ENCODE measurements around the gene POLA1. TPM values are rescaled to one million over a fixed set of nuclear protein-coding genes. Genes with fewer than 3 reads are reported as not detected.

Gene POLA1
- total and polyA plus RNA-seq, 2 of the 4 experiments (the other 2 are of a cell fraction) = 4.0 to 15.1 TPM

GRCh38 chrX:24928114-24928513 is 234.4 kb downstream of the POLA1 start:
- Histone ChIP-seq H3K14ac (replicated peaks; ENCODE audit: low read depth, low read length) (no peak overlapping the region), H2BK20ac (ENCODE audit: low read depth, low read length) (no peak overlapping the region), H3K56ac (ENCODE audit: extremely low read depth, insufficient read depth, low read length) (no peak overlapping the region), H3K4me1 (ENCODE audit: control insufficient read depth, insufficient read depth, low read length) (no peaks in the 10 kb centered on the region), H3K9ac (ENCODE audit: low read depth, low read length) (no peak overlapping the region), H2AK5ac (ENCODE audit: low read depth, low read length) (no peak overlapping the region), H3K18ac (ENCODE audit: low read depth, low read length) (no peak overlapping the region), H3K79me1 (ENCODE audit: low read depth in 1 of 2, low read length in 2 of 2) (no peaks in the 10 kb centered on the region), H2BK5ac (ENCODE audit: low read depth, low read length, poor library complexity, severe bottlenecking) (no peak overlapping the region), H2AK9ac (replicated peaks; ENCODE audit: low read depth, low read length, poor library complexity) (no peak overlapping the region), H2BK120ac (ENCODE audit: low read depth, low read length) (no peak overlapping the region), H3K36me3 (ENCODE audit: control insufficient read depth, insufficient read depth, low read length) (no peaks in the 10 kb centered on the region), H3K23ac (ENCODE audit: low read depth, low read length) (no peak overlapping the region), H3K4ac (ENCODE audit: low read depth, low read length) (no peak overlapping the region), H3K4me3 (ENCODE audit: insufficient read depth, low read depth, low read length) (no peak overlapping the region), H4K8ac (ENCODE audit: low read depth in 2 of 2, low read length in 2 of 2) (no peak overlapping the region), H3K27ac (ENCODE audit: insufficient read depth, low read length) (no peak overlapping the region), H2AFZ (replicated peaks; ENCODE audit: low read length, poor library complexity) (no peak overlapping the region), H2BK15ac (ENCODE audit: low read depth, low read length) (no peak overlapping the region), H3K9me1 (ENCODE audit: insufficient read depth, low read length) (no peaks in the 10 kb centered on the region), H3K9me3 (ENCODE audit: control insufficient read depth, insufficient read depth, low read length) (no peaks in the 10 kb centered on the region), H4K91ac (ENCODE audit: insufficient read depth, low read depth, low read length) (no peak overlapping the region), H3K4me2 (ENCODE audit: low read depth, low read length) (no peak overlapping the region), H3K27me3 (ENCODE audit: control insufficient read depth, insufficient read depth, low read length) (no peaks in the 10 kb centered on the region; the same call in 1 of the 2 replicates), H4K5ac (ENCODE audit: low read depth, low read length) (no peak overlapping the region), H4K20me1 (ENCODE audit: insufficient read depth, low read length) (no peaks in the 10 kb centered on the region)
- in situ Hi-C loops (cut with MboI; ENCODE audit: low sequenced_read_pairs) (no loop called here), intact Hi-C loops (cut with micrococcal nuclease) (no loop called here), dilution Hi-C loops (cut with HindIII; ENCODE audit: low sequenced_read_pairs, unreplicated experiment) (no loop called here)
- CTCF ChIA-PET = interaction anchor here (0.7 kb wide), 1 partner anchor 17 kb away, joined by 3 read pairs; no protein-coding TSS in a partner anchor
- WGBS, 2 experiments (ENCODE audit: extremely low coverage in 2 of 2, insufficient read length in 1 of 2) = no CpG with 5 or more reads among the region's 6 CpGs
- DNase-seq (no peak), ATAC-seq (ENCODE audit: low read depth) (no peak)
- POLR2A ChIA-PET (ENCODE audit: unreplicated experiment) = no interaction called here
- BruUV-seq (replicated peaks) = no TSS peak
- TF ChIP-seq MAZ (IDR thresholded peaks at IDR 0.05; ENCODE audit: borderline replicate concordance, low read depth, low read length) = no peak
- TF ChIP-seq CHD1 (IDR thresholded peaks at IDR 0.05; ENCODE audit: low read depth, low read length) = no peak
- TF ChIP-seq NFE2L2 (IDR thresholded peaks at IDR 0.05; ENCODE audit: low read depth, low read length) = no peak
- TF ChIP-seq MAFK (IDR thresholded peaks at IDR 0.05; ENCODE audit: low read depth, low read length) = no peak
- TF ChIP-seq RCOR1 (IDR thresholded peaks at IDR 0.05; ENCODE audit: insufficient replicate concordance, low read length) = no peak
- no peak for TF ChIP-seq POLR2A (IDR thresholded peaks at IDR 0.05; ENCODE audit: low read depth, low read length)
- no peak for TF ChIP-seq CTCF (conservative IDR thresholded peaks at IDR 0.05; ENCODE audit: low read depth, low read length)
- no peak for TF ChIP-seq MXI1 (IDR thresholded peaks at IDR 0.05; ENCODE audit: borderline replicate concordance, low read depth, low read length)
- no peak for TF ChIP-seq ELK1 (IDR thresholded peaks at IDR 0.05; ENCODE audit: borderline replicate concordance, low read depth, low read length)

Measured in IMR-90 (cell line).